Loucy (cell line): ENCODE results near the gene FARP1.

Experiments
- H2AFZ ChIP-seq: fragments of 200-600 bp; sonication (generic); 2 replicates; pipeline ENCODE4 v1.6.0; 2016; ENCODE audit warnings: antibody characterized with exemption, mild to moderate bottlenecking, low read length, moderate library complexity
- H3F3A ChIP-seq: fragments of 200-600 bp; 2 replicates; pipeline ENCODE4 v1.6.0; 2016; ENCODE audit warnings: antibody characterized with exemption, low read depth, mild to moderate bottlenecking
- H3K27me3 ChIP-seq: fragments of 200-600 bp; sonication (generic); 2 replicates; pipeline ENCODE4 v1.6.1; 2014; ENCODE audit warnings: low read length, mild to moderate bottlenecking; ENCODE audit not compliant: insufficient read depth, poor library complexity, severe bottlenecking
- H3K36me3 ChIP-seq: fragments of 200-600 bp; sonication (generic); 2 replicates; pipeline ENCODE4 v1.6.1; 2016; ENCODE audit warnings: low read length; ENCODE audit not compliant: insufficient read depth
- H3K4me1 ChIP-seq: fragments of 200-600 bp; sonication (generic); 2 replicates; pipeline ENCODE4 v1.5.1; 2014; ENCODE audit warnings: low read length, mild to moderate bottlenecking; ENCODE audit not compliant: insufficient read depth, poor library complexity, severe bottlenecking
- H3K4me2 ChIP-seq: fragments of 200-600 bp; sonication (generic); 2 replicates; pipeline ENCODE4 v1.6.0; 2014; ENCODE audit warnings: antibody characterized with exemption, low read length, low read depth, mild to moderate bottlenecking; ENCODE audit not compliant: poor library complexity, severe bottlenecking
- H3K4me3 ChIP-seq: fragments of 200-600 bp; sonication (generic); 2 replicates; pipeline ENCODE4 v1.5.1; 2014; ENCODE audit warnings: low read length, mild to moderate bottlenecking, mixed read lengths; ENCODE audit not compliant: poor library complexity, severe bottlenecking
- H3K79me2 ChIP-seq: fragments of 200-600 bp; sonication (generic); 2 replicates; pipeline ENCODE4 v1.6.1; 2014; ENCODE audit warnings: low read length; ENCODE audit not compliant: insufficient read depth
- H3K9ac ChIP-seq: fragments of 200-600 bp; sonication (generic); 2 replicates; pipeline ENCODE4 v1.6.0; 2014; ENCODE audit warnings: mild to moderate bottlenecking, low read depth, low read length, moderate library complexity; ENCODE audit not compliant: poor library complexity, severe bottlenecking
- H3K9me2 ChIP-seq: fragments of 200-600 bp; sonication (generic); replicated peaks from 2 replicates; pipeline ENCODE4 v1.6.1; 2016; ENCODE audit warnings: low read depth, low read length, mixed read lengths
- H3K9me3 ChIP-seq: fragments of 200-600 bp; sonication (generic); 2 replicates; pipeline ENCODE4 v1.6.1; 2014; ENCODE audit warnings: mild to moderate bottlenecking, antibody characterized with exemption, low read length, low read depth; ENCODE audit not compliant: insufficient read depth
- H4K20me1 ChIP-seq: fragments of 200-600 bp; sonication (generic); 2 replicates; pipeline ENCODE4 v1.6.0; 2014; ENCODE audit warnings: antibody characterized with exemption, low read length, mild to moderate bottlenecking; ENCODE audit not compliant: insufficient read depth, poor library complexity, severe bottlenecking
- CTCF ChIP-seq: fragments of 200-600 bp; sonication (generic); conservative IDR thresholded peaks from 2 replicates; pipeline ENCODE4 v1.5.1; 2014; ENCODE audit warnings: mild to moderate bottlenecking, antibody characterized with exemption, low read length
- EZH2phosphoT487 ChIP-seq: fragments of 200-600 bp; IDR thresholded peaks from 2 replicates; pipeline ENCODE4 v1.6.1; 2018; ENCODE audit warnings: antibody characterized with exemption, mild to moderate bottlenecking, moderate library complexity, borderline replicate concordance

Gene FARP1

GRCh38 chr13:98451676-98452470, 309.0 kb downstream of the FARP1 start:
- Histone ChIP-seq H4K20me1 (peaks cover 4% of the 10 kb centered on the region), H3K9me3 (no peaks in the 10 kb centered on the region), H3F3A (no peaks in the 10 kb centered on the region), H2AFZ (no peak overlapping the region), H3K79me2 (no peaks in the 10 kb centered on the region), H3K4me3 (no peak overlapping the region), H3K9me2 (no peaks in the 10 kb centered on the region), H3K27me3 (no peaks in the 10 kb centered on the region), H3K4me2 (no peak overlapping the region), H3K9ac (no peak overlapping the region), H3K4me1 (peaks cover 26% of the 10 kb centered on the region), H3K36me3 (peaks cover 65% of the 10 kb centered on the region; the same call in 1 of the 2 replicates)
- TF ChIP-seq EZH2phosphoT487 (no peak), CTCF (no peak)

- H3K4me3 ChIP-seq = no peak overlapping the region
- no peaks in the 10 kb centered on the region for H3K9me3 ChIP-seq
- H3K36me3 ChIP-seq = peaks cover 68% of the 10 kb centered on the region; the same call in 1 of the 2 replicates
- H3K9ac ChIP-seq = no peak overlapping the region
- H3K4me2 ChIP-seq = no peak overlapping the region
- peaks cover 4% of the 10 kb centered on the region for H4K20me1 ChIP-seq
- H3F3A ChIP-seq = no peaks in the 10 kb centered on the region
- H2AFZ ChIP-seq = no peak overlapping the region
- H3K9me2 ChIP-seq = no peaks in the 10 kb centered on the region
- no peaks in the 10 kb centered on the region for H3K79me2 ChIP-seq
- no peaks in the 10 kb centered on the region for H3K27me3 ChIP-seq
- H3K4me1 ChIP-seq = peaks cover 26% of the 10 kb centered on the region
- no peak for TF ChIP-seq EZH2phosphoT487
- no peak for TF ChIP-seq CTCF
These were observed 310.3 kb downstream of the FARP1 start for GRCh38 chr13:98452851-98453843.

- no peaks in the 10 kb centered on the region for H3K79me2 ChIP-seq
- no peak overlapping the region for H3K9ac ChIP-seq
- H3K36me3 ChIP-seq = peaks cover 72% of the 10 kb centered on the region; the same call in 1 of the 2 replicates
- H2AFZ ChIP-seq = no peak overlapping the region
- H3K9me2 ChIP-seq = no peaks in the 10 kb centered on the region
- H3K4me3 ChIP-seq = no peak overlapping the region
- H3K4me2 ChIP-seq = no peak overlapping the region
- H3F3A ChIP-seq = no peaks in the 10 kb centered on the region
- TF ChIP-seq CTCF (no peak), EZH2phosphoT487 (no peak)
- H3K4me1 ChIP-seq = peaks cover 26% of the 10 kb centered on the region
- no peaks in the 10 kb centered on the region for H3K9me3 ChIP-seq
- H3K27me3 ChIP-seq = no peaks in the 10 kb centered on the region
- H4K20me1 ChIP-seq = peaks cover 4% of the 10 kb centered on the region
These were observed 311.5 kb downstream of the FARP1 start for GRCh38 chr13:98454389-98454881.
